G401.6 (cell line): Measurements from ENCODE around the gene ADGRV1.

ENCODE experiments used
- FAIRE-seq: peaks from 2 replicates; lab custom pipeline; 2012; peaks lifted over from hg19 to GRCh38; lab: Jason Lieb, UNC

Gene ADGRV1

GRCh38 chr5:90877049-90877448 is 318.5 kb downstream of the ADGRV1 start:
- FAIRE-seq, result no peak

GRCh38 chr5:90878081-90878480 is 319.5 kb downstream of the ADGRV1 start:
- no peak for FAIRE-seq

GRCh38 chr5:90878549-90879196 is 320.1 kb downstream of the ADGRV1 start:
- FAIRE-seq, result no peak

- FAIRE-seq, result no peak
Observed at GRCh38 chr5:90881626-90882150, 323.1 kb downstream of the ADGRV1 start.

- FAIRE-seq, result no peak
Observed at GRCh38 chr5:90882448-90882847, 323.9 kb downstream of the ADGRV1 start.

- no peak for FAIRE-seq
Observed at GRCh38 chr5:90885180-90885868, 326.7 kb downstream of the ADGRV1 start.

- no peak for FAIRE-seq
Observed at GRCh38 chr5:90886381-90886780, 327.8 kb downstream of the ADGRV1 start.

GRCh38 chr5:90888511-90889324 is 330.1 kb downstream of the ADGRV1 start:
- no peak for FAIRE-seq

- no peak for FAIRE-seq
Observed at GRCh38 chr5:90889325-90889600, 330.7 kb downstream of the ADGRV1 start.

GRCh38 chr5:90890180-90890579 is 331.6 kb downstream of the ADGRV1 start:
- FAIRE-seq, result no peak

- FAIRE-seq, result no peak
Observed at GRCh38 chr5:90894866-90895420, 336.3 kb downstream of the ADGRV1 start.

- FAIRE-seq, result no peak
Observed at GRCh38 chr5:90897618-90898017, 339.0 kb downstream of the ADGRV1 start.

GRCh38 chr5:90898326-90899013 is 339.9 kb downstream of the ADGRV1 start:
- no peak for FAIRE-seq

GRCh38 chr5:90899014-90899604 is 340.5 kb downstream of the ADGRV1 start:
- no peak for FAIRE-seq

GRCh38 chr5:90901261-90901660 is 342.7 kb downstream of the ADGRV1 start:
- FAIRE-seq, result no peak

- no peak for FAIRE-seq
Observed at GRCh38 chr5:90902170-90902569, 343.6 kb downstream of the ADGRV1 start.

- FAIRE-seq, result peak; percentile 3
Observed at GRCh38 chr5:90902651-90903386, 344.2 kb downstream of the ADGRV1 start.

- no peak for FAIRE-seq
Observed at GRCh38 chr5:90909101-90909503, 350.5 kb downstream of the ADGRV1 start.

- no peak for FAIRE-seq
Observed at GRCh38 chr5:90909940-90910339, 351.3 kb downstream of the ADGRV1 start.

GRCh38 chr5:90911169-90911568 is 352.6 kb downstream of the ADGRV1 start:
- no peak for FAIRE-seq

GRCh38 chr5:90912476-90912875 is 353.9 kb downstream of the ADGRV1 start:
- no peak for FAIRE-seq
